SU-DHL-6 (cell line): ENCODE results near the gene INTS15.

ENCODE experiments used
- CTCF ChIP-seq: fragments of 200-600 bp; sonication (generic); IDR thresholded peaks from one replicate; pipeline ENCODE4 v1.5.1; 2017; ENCODE audit warnings: antibody characterized with exemption, mild to moderate bottlenecking, low read length, moderate library complexity; ENCODE audit not compliant: insufficient read depth, poor library complexity, severe bottlenecking
- EZH2phosphoT487 ChIP-seq: fragments of 200-600 bp; sonication (generic), shearing (Covaris generic); conservative IDR thresholded peaks from 2 replicates; pipeline ENCODE4 v1.6.1; 2018; ENCODE audit warnings: mild to moderate bottlenecking, antibody characterized with exemption, low read length, moderate library complexity, mixed read lengths

GRCh38 chr7:6559896-6560295, 29.9 kb upstream of the INTS15 start:
- TF ChIP-seq CTCF (no peak), EZH2phosphoT487 (no peak)
